ENCODE results near the gene ARHGEF4.
"Not testable (repeated sequence)": the region's sequence is repeated elsewhere in the genome, so short reads cannot be mapped to it uniquely, and the experiment has no call there.

ARHGEF4 gene

DNA sequence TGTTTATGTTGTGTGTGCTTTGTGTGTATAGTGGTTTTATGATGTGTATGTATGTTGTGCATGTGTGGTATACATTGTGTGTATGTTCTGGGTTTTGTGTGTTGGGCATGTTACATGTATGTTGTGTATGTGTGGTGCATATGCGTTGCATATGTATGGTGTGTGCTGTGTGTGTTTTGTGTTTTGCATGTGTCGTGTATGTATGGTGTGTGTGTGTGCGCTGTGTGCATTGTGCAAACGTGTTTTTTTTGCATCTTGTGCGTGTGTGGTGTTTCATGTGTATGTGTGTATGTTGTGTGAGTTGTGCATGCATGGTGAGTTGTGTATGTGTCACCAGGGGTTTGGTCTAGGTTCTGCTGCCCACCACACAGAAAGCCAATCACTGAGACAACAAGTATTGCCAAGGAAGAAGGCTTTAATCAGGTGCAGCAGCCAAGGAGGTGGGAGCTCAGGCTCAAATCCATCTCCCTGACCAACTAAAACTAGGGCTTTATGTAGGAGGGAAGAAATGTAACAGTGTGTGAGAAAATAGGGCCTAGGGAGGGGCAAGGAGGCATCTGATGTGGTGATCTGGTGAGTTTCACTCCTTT, 140.8 kb downstream of the ARHGEF4 start:
- no peak overlapping the region for H3K4me3 ChIP-seq (ENCODE audit: low read depth, low read length)
- DNase-seq (ENCODE audit: low read depth) = no peak
- TF ChIP-seq, protein P1, sequence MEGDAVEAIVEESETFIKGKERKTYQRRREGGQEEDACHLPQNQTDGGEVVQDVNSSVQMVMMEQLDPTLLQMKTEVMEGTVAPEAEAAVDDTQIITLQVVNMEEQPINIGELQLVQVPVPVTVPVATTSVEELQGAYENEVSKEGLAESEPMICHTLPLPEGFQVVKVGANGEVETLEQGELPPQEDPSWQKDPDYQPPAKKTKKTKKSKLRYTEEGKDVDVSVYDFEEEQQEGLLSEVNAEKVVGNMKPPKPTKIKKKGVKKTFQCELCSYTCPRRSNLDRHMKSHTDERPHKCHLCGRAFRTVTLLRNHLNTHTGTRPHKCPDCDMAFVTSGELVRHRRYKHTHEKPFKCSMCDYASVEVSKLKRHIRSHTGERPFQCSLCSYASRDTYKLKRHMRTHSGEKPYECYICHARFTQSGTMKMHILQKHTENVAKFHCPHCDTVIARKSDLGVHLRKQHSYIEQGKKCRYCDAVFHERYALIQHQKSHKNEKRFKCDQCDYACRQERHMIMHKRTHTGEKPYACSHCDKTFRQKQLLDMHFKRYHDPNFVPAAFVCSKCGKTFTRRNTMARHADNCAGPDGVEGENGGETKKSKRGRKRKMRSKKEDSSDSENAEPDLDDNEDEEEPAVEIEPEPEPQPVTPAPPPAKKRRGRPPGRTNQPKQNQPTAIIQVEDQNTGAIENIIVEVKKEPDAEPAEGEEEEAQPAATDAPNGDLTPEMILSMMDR (IDR thresholded peaks at IDR 0.05; ENCODE audit: insufficient read depth, low read depth, low read length, missing control alignments) = no peak

DNA sequence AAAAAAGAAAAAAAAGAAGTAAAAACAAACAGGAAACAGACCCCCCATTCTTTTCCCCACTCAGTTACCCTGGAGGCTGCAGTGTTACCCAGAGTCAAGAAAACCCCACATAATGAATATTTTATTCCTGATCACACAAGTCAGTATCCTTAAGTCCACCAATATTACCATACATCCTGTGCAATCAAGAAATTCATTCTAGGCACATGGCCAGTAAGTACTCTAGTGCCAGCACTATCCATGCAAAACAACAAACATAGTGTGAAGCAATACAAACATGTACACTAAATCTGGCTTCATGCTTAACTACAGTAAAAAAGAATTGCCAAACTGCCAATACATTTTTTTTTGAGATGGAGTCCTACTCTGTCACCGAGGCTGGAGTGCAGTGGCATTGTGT, 145.0 kb downstream of the ARHGEF4 start:
- TF ChIP-seq, protein P1 (IDR thresholded peaks at IDR 0.05; ENCODE audit: insufficient read depth, low read depth, low read length, missing control alignments) = no peak
- no peak for DNase-seq (ENCODE audit: low read depth)
- H3K4me3 ChIP-seq (ENCODE audit: low read depth, low read length) = no peak overlapping the region

DNA sequence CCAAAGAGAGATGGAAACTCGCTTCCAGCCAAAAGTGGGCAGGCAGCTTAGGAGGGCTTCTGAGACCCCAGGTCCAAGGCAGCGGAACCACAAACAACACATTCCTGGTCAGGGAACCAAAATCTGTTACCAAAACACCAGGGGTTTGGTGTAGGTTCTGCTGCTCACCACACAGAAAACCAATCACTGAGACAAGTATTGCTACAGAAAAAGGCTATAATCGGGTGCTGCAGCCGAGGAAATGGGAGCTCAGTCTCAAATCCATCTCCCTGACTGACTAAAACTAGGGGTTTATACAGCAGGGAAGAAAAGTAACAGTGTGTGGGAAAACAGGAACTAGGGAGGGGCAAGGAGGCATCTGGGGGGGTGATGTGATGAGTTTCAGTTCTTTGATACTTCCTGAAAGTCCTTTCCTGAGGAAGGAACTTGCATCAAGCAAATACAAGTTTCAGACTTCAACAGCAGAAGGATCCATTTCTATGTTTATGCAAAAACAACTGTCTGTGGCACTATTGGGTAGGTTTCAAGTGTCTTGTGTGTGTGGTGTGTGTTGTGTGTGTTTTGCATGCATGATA, 148.6 kb downstream of the ARHGEF4 start:
- TF ChIP-seq, protein P1 (IDR thresholded peaks at IDR 0.05; ENCODE audit: insufficient read depth, low read depth, low read length, missing control alignments) = no peak
- no peak overlapping the region for H3K4me3 ChIP-seq (ENCODE audit: low read depth, low read length)
- no peak for DNase-seq (ENCODE audit: low read depth)

DNA sequence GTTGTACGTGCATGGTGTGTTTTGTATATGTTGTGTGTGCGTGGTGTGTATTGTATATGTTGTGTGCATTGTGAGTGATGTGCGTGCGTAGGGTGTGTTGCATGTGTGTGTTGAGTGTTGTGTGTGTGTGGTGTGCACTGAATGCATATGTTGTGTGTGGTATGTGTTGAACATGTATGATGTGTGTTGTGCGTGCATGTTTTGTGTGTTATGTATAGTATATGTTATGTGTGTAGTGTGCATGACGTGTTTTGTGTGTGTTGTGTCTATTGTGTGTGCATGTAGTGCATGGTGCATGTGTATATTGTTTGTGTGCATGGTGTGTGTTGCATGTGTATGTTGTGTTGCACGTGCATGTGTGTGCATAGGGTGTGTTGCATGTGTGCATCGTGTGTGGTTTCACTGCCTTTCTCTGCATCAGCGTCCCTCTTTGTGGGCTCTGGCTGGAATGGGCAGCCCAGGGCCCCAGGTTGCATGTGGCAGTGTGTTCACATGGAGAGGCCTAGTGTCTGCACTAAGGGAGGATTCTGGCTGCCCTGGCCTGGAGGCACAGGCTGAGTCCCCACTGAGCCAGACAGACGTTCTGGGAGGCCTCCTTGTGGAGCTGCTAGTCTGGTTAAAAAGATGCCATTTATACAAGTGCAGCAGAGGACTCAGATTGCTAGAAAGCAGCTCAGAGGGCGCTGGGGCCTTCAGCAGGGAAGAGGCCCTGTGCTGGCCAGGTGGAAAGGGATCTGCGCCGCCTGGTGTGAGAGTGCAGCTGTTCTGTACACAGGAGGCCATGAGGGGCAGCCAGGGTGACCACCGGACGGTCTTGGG, 149.3 kb downstream of the ARHGEF4 start:
- TF ChIP-seq, protein P1 (IDR thresholded peaks at IDR 0.05; ENCODE audit: insufficient read depth, low read depth, low read length, missing control alignments) = no peak
- DNase-seq (ENCODE audit: low read depth) = no peak

DNA sequence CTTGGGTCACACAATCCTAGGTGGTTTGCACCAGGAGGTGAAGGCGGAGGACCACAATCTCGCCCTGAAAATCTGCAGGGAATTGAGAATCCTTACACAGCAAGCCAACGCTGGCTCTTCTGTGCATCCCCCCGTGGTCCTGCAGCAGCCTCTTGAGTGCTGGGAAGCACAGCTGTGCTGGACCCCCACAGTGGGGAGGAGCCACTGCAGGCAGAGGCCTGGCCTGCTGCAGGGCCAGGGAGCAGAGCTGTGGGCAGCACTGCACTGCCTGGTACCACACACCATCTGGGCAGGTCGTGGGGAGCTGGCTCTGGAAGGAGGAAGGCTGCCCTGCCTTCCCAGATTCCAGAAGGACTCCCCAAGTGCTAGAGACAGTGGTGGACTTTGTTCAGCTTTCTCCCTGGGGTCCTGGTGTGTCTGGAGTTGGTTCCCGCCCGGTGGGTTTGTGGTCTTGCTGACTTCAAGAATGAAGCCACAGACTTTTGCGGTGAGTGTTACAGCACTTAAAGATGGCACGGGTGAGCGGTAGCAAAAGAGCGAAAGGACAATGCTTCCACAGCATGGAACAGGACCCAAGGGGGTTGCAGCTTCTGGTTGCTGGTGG, 150.3 kb downstream of the ARHGEF4 start:
- TF ChIP-seq, protein P1 (IDR thresholded peaks at IDR 0.05; ENCODE audit: insufficient read depth, low read depth, low read length, missing control alignments) = no peak
- H3K4me3 ChIP-seq (ENCODE audit: low read depth, low read length) = no peak overlapping the region
- no peak for DNase-seq (ENCODE audit: low read depth)

More for the DNA sequence above, 149.3 kb downstream of the ARHGEF4 start:
- H3K4me3 ChIP-seq (ENCODE audit: low read depth, low read length) = no peak overlapping the region

DNA sequence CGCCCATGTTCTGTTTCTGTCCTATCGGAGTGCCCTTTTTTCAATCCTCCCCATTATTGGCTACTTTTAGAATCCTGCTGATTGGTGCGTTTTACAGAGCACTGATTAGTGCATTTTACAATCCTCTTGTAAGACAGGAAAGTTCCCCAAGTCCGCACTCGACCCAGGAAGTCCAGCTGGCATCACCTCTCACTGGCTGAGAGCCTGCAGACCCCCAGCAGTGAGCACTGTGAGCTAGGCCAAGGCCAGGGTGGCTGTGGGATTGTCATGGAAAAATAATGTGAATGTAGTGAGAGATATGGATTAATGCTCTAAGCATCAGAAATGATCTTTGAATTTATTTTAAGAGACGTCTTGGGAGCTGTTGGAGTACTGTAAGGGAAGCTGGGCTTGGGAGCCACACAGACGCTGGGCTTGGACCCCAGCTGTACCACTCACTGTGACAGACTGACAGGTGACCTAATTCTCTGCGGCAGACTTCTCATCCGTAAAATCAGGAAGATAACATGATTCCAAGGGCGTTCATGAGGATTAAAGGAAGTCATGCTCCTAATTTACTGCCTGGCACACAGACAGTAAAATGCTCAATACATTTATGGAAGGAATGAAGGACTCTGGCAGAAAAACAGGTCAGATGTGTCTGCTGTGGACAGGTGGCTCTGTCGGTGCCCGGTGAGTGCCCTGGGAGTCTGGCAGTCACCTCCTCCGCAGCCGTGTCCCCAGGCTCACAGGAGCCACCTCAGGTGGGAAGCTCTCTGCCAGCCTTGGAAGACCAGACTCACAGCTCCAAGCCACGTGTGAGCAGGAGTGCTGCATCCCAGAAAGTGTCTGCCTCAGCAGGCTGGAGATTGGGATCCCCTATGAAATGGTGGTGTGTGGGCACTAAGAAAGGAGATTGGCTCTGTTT, 151.1 kb downstream of the ARHGEF4 start:
- TF ChIP-seq, protein P1 (IDR thresholded peaks at IDR 0.05; ENCODE audit: insufficient read depth, low read depth, low read length, missing control alignments) = no peak
- no peak for DNase-seq (ENCODE audit: low read depth)
- no peak overlapping the region for H3K4me3 ChIP-seq (ENCODE audit: low read depth, low read length)

DNA sequence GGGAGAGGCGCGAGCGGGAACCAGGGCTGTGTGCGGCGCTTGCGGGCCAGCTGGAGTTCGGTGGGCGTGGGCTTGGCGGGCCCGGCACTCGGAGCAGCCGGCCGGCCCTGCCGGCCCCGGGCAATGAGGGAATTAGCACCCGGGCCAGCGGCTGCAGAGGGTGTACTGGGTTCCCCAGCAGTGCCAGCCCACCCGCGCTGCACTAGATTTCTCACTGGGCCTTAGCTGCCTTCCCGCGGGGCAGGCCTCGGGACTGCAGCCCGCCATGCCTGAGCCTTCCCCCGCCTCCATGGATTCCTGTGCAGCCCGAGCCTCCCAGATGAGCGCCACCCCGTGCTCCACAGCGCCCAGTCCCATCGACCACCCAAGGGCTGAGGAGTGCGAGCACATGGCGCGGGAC, 154.7 kb downstream of the ARHGEF4 start:
- H3K4me3 ChIP-seq (ENCODE audit: low read depth, low read length); DNase-seq (ENCODE audit: low read depth): not testable (repeated sequence)

DNA sequence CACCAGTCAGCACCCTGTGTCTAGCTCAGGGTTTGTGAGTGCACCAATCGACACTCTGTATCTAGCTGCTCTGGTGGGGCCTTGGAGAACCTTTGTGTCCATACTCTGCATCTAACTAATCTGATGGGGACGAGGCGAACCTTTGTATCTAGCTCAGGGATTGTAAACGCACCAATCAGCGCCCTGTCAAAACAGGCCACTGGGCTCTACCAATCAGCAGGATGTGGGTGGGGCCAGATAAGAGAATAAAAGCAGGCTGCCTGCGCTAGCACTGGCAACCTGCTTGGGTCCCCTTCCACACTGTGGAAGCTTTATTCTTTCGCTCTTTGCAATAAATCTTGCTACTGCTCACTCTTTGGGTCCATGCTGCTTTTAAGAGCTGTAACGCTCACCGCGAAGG, 155.3 kb downstream of the ARHGEF4 start:
- DNase-seq (ENCODE audit: low read depth); H3K4me3 ChIP-seq (ENCODE audit: low read depth, low read length): not testable (repeated sequence)
